M059J (cell line): ENCODE measurements around the gene PRICKLE3. TPM values are rescaled to one million over a fixed set of nuclear protein-coding genes. Genes with fewer than 3 reads are reported as not detected.

Source experiments
- DNase-seq: peaks from one replicate; pipeline ENCODE4 v3.0.0-alpha.2; 2012; ENCODE audit warnings: low read depth
- total RNA-seq: library from RNA; depleted of rRNA; stranded (reverse); fragments of >200 nt; shearing (Covaris generic); gene quantifications from 2 replicates; pipeline ENCODE4 v1.2.3, GENCODE V29; 2014

The PRICKLE3 gene
- total RNA-seq, 1 experiment from 2014 or later = 14.9 TPM

GRCh38 chrX:49208399-49208798 is 22.2 kb upstream of the PRICKLE3 start:
- DNase-seq = no peak

- DNase-seq = no peak
Measured at GRCh38 chrX:49206543-49206942, 20.4 kb upstream of the PRICKLE3 start.

GRCh38 chrX:49205443-49205842 is 19.3 kb upstream of the PRICKLE3 start:
- DNase-seq = no peak

- DNase-seq = no peak
Measured at GRCh38 chrX:49204709-49205108, 18.5 kb upstream of the PRICKLE3 start.

- DNase-seq = no peak
Measured at GRCh38 chrX:49204017-49204416, 17.8 kb upstream of the PRICKLE3 start.

- DNase-seq = no peak
Measured at GRCh38 chrX:49203536-49203935, 17.4 kb upstream of the PRICKLE3 start.

GRCh38 chrX:49202022-49202421 is 15.8 kb upstream of the PRICKLE3 start:
- DNase-seq = no peak

GRCh38 chrX:49199906-49200771 is 14.0 kb upstream of the PRICKLE3 start, which contains the start of gene SYP:
SYP (minus strand) TSS chrX:49200193; CDS start chrX:49200186, 7 bp downstream.
- DNase-seq = peak; percentile 82

- DNase-seq = no peak
Measured at GRCh38 chrX:49199315-49199595, 13.1 kb upstream of the PRICKLE3 start.

- no peak for DNase-seq
Measured at GRCh38 chrX:49198540-49199314, 12.6 kb upstream of the PRICKLE3 start.

- DNase-seq = no peak
Measured at GRCh38 chrX:49197543-49198087, 11.4 kb upstream of the PRICKLE3 start.

GRCh38 chrX:49193542-49193964 is 7.4 kb upstream of the PRICKLE3 start:
- DNase-seq = no peak

- no peak for DNase-seq
Measured at GRCh38 chrX:49192722-49193328, 6.7 kb upstream of the PRICKLE3 start.

- no peak for DNase-seq
Measured at GRCh38 chrX:49191574-49192011, 5.4 kb upstream of the PRICKLE3 start.

GRCh38 chrX:49190821-49191573 is 4.8 kb upstream of the PRICKLE3 start:
- peak; percentile 99 for DNase-seq

- no peak for DNase-seq
Measured at GRCh38 chrX:49189606-49190005, 3.4 kb upstream of the PRICKLE3 start.

- DNase-seq = no peak
Measured at GRCh38 chrX:49188468-49189076, 2.4 kb upstream of the PRICKLE3 start.

- no peak for DNase-seq
Measured at GRCh38 chrX:49187526-49187925, 1.4 kb upstream of the PRICKLE3 start.

- DNase-seq = no peak
Measured at GRCh38 chrX:49187028-49187394, 838 bp upstream of the PRICKLE3 start.

GRCh38 chrX:49184294-49185281 is 1.6 kb downstream of the PRICKLE3 start:
- DNase-seq = peak; percentile 33
